Neural cell (in vitro differentiated cells): ENCODE measurements around the gene SOX5. TPM values are rescaled to one million over a fixed set of nuclear protein-coding genes. Genes with fewer than 3 reads are reported as not detected.

Experiments used
- H2AFZ ChIP-seq: fragments of 200-600, 300-800 bp; sonication (generic), shearing (Covaris generic); 2 replicates; pipeline ENCODE4 v1.6.0; 2014; ENCODE audit warnings: low read depth, mild to moderate bottlenecking, antibody characterized with exemption, low read length, moderate library complexity
- H3F3A ChIP-seq: fragments of 200-600 bp; shearing (Covaris generic); 2 replicates; pipeline ENCODE4 v1.6.1; 2016; ENCODE audit warnings: mild to moderate bottlenecking, moderate library complexity, mixed read lengths, antibody characterized with exemption, low read length; ENCODE audit not compliant: insufficient read depth, poor library complexity, severe bottlenecking
- H3K27ac ChIP-seq: fragments of 200-600, 300-800 bp; sonication (generic), shearing (Covaris generic); 2 replicates; pipeline ENCODE4 v1.5.1; 2014; ENCODE audit warnings: mild to moderate bottlenecking, low read length, moderate library complexity
- H3K27me3 ChIP-seq: fragments of 300-800, 200-600 bp; sonication (generic), shearing (Covaris generic); 2 replicates; pipeline ENCODE4 v1.6.0; 2014; ENCODE audit warnings: mild to moderate bottlenecking, low read depth, low read length, moderate library complexity; ENCODE audit not compliant: insufficient read depth
- H3K36me3 ChIP-seq: fragments of 300-800, 200-600 bp; sonication (generic), shearing (Covaris generic); 2 replicates; pipeline ENCODE4 v1.5.1; 2014; ENCODE audit warnings: mild to moderate bottlenecking, antibody characterized with exemption, low read length, moderate library complexity; ENCODE audit not compliant: insufficient read depth
- H3K4me2 ChIP-seq: fragments of 300-800, 200-600 bp; sonication (generic), shearing (Covaris generic); 2 replicates; pipeline ENCODE4 v1.6.0; 2014; ENCODE audit warnings: mild to moderate bottlenecking, low read length
- H3K4me3 ChIP-seq: fragments of 300-800, 200-600 bp; sonication (generic), shearing (Covaris generic); 2 replicates; pipeline ENCODE4 v1.5.1; 2014; ENCODE audit warnings: mild to moderate bottlenecking, low read length, moderate library complexity
- H3K79me2 ChIP-seq: fragments of 200-600 bp; shearing (Covaris generic); replicated peaks from 2 replicates; pipeline ENCODE4 v1.6.0; 2014; ENCODE audit warnings: mild to moderate bottlenecking, low read length, moderate library complexity; ENCODE audit not compliant: insufficient read depth
- H3K9ac ChIP-seq: fragments of 300-800, 200-600 bp; sonication (generic), shearing (Covaris generic); 2 replicates; pipeline ENCODE4 v1.6.1; 2016; ENCODE audit warnings: mild to moderate bottlenecking, low read length, mixed read lengths
- H3K9me2 ChIP-seq: fragments of 200-600 bp; shearing (Covaris generic); 2 replicates; pipeline ENCODE4 v1.6.1; 2016; ENCODE audit warnings: mild to moderate bottlenecking, low read length, mixed read lengths; ENCODE audit not compliant: insufficient read depth
- H3K9me3 ChIP-seq: fragments of 200-600, 300-800 bp; sonication (generic), shearing (Covaris generic); 2 replicates; pipeline ENCODE4 v1.6.1; 2016; ENCODE audit warnings: mild to moderate bottlenecking, mixed run types, low read length, moderate library complexity, mixed read lengths
- H4K20me1 ChIP-seq: fragments of 200-600 bp; shearing (Covaris generic); 2 replicates; pipeline ENCODE4 v1.6.1; 2016; ENCODE audit warnings: mild to moderate bottlenecking, mixed run types; ENCODE audit not compliant: insufficient read depth
- CTCF ChIP-seq: fragments of 450-650 bp; IDR thresholded peaks from 2 replicates; pipeline ENCODE4 v1.5.1; 2014; ENCODE audit warnings: antibody characterized with exemption, mild to moderate bottlenecking, moderate library complexity; ENCODE audit not compliant: poor library complexity, severe bottlenecking
- EP300 ChIP-seq: fragments of 450-650 bp; conservative IDR thresholded peaks from 2 replicates; pipeline ENCODE4 v1.6.1; 2014; ENCODE audit warnings: antibody characterized with exemption, mild to moderate bottlenecking, moderate library complexity; ENCODE audit not compliant: poor library complexity, severe bottlenecking
- EZH2 ChIP-seq: fragments of 200-600, 300-800 bp; shearing (Covaris generic), sonication (generic); IDR thresholded peaks from 2 replicates; pipeline ENCODE4 v1.6.1; 2014; ENCODE audit warnings: antibody characterized with exemption, low read length, borderline replicate concordance, mild to moderate bottlenecking; ENCODE audit not compliant: insufficient read depth, poor library complexity, severe bottlenecking
- MXI1 ChIP-seq: fragments of 450-650 bp; conservative IDR thresholded peaks from 2 replicates; pipeline ENCODE4 v1.6.1; 2014; ENCODE audit warnings: antibody characterized with exemption, mild to moderate bottlenecking; ENCODE audit not compliant: poor library complexity, severe bottlenecking
- POLR2AphosphoS5 ChIP-seq: IDR thresholded peaks from 2 replicates; pipeline ENCODE4 v1.6.1; 2012
- RAD21 ChIP-seq: fragments of 450-650 bp; conservative IDR thresholded peaks from 2 replicates; pipeline ENCODE4 v1.6.1; 2014; ENCODE audit warnings: antibody characterized with exemption, mild to moderate bottlenecking, moderate library complexity
- REST ChIP-seq: IDR thresholded peaks from 2 replicates; pipeline ENCODE4 v1.6.1; 2012; ENCODE audit warnings: borderline replicate concordance
- SMC3 ChIP-seq: fragments of 450-650 bp; conservative IDR thresholded peaks from 2 replicates; pipeline ENCODE4 v1.6.1; 2014; ENCODE audit warnings: antibody characterized with exemption, mild to moderate bottlenecking, moderate library complexity; ENCODE audit not compliant: poor library complexity
- TAF1 ChIP-seq: IDR thresholded peaks from 2 replicates; pipeline ENCODE4 v1.6.1; 2012; ENCODE audit warnings: low read depth
- polyA plus RNA-seq: library from polyadenylated mRNA; depleted of rRNA; stranded (reverse); fragments of >200 nt; gene quantifications from 2 replicates; pipeline ENCODE4 v1.2.3, GENCODE V29; 2014

SOX5 gene
- polyA plus RNA-seq, 1 donor from 2014 or later = 1.8 TPM

- H3K9ac ChIP-seq = no peak overlapping the region
- no peaks in the 10 kb centered on the region for H3F3A ChIP-seq
- no peak overlapping the region for H3K27ac ChIP-seq
- H3K4me2 ChIP-seq = no peak overlapping the region
- H3K79me2 ChIP-seq = peaks cover 98% of the 10 kb centered on the region
- no peaks in the 10 kb centered on the region for H3K9me3 ChIP-seq
- H3K4me3 ChIP-seq = no peak overlapping the region
- no peaks in the 10 kb centered on the region for H3K27me3 ChIP-seq
- no peaks in the 10 kb centered on the region for H4K20me1 ChIP-seq
- no peak for TF ChIP-seq EZH2
- no peak for TF ChIP-seq POLR2AphosphoS5
- TF ChIP-seq TAF1 = no peak
- TF ChIP-seq CTCF = no peak
- TF ChIP-seq EP300 = no peak
- no peak for TF ChIP-seq RAD21
- TF ChIP-seq REST = no peak
- TF ChIP-seq MXI1 = no peak
- H2AFZ ChIP-seq = no peak overlapping the region
- H3K36me3 ChIP-seq = no peaks in the 10 kb centered on the region
- H3K9me2 ChIP-seq = no peaks in the 10 kb centered on the region
Measured at GRCh38 chr12:23930599-23930998, 18.9 kb downstream of the SOX5 start.

GRCh38 chr12:23929906-23930305 lies 19.6 kb downstream of the SOX5 start:
- peaks cover 97% of the 10 kb centered on the region for H3K79me2 ChIP-seq
- H3K27ac ChIP-seq = no peak overlapping the region
- H4K20me1 ChIP-seq = no peaks in the 10 kb centered on the region
- no peaks in the 10 kb centered on the region for H3K9me3 ChIP-seq
- H3F3A ChIP-seq = no peaks in the 10 kb centered on the region
- H3K4me3 ChIP-seq = no peak overlapping the region
- no peaks in the 10 kb centered on the region for H3K9me2 ChIP-seq
- no peak overlapping the region for H2AFZ ChIP-seq
- H3K4me2 ChIP-seq = no peak overlapping the region
- H3K36me3 ChIP-seq = no peaks in the 10 kb centered on the region
- TF ChIP-seq CTCF (no peak), TAF1 (no peak), POLR2AphosphoS5 (no peak), EZH2 (no peak), MXI1 (no peak), REST (no peak), SMC3 (no peak), RAD21 (no peak), EP300 (no peak)
- no peak overlapping the region for H3K9ac ChIP-seq
- H3K27me3 ChIP-seq = no peaks in the 10 kb centered on the region
